NCI-H748 (cell line): ENCODE data around the gene EIF1AX.
"Not testable (repeated sequence)": the region's sequence is repeated elsewhere in the genome, so short reads cannot be mapped to it uniquely, and the experiment has no call there.

Experiments used
- DNase-seq: peaks from one replicate; lab custom pipeline; 2025; ENCODE audit not compliant: unreplicated experiment; lab: John Stamatoyannopoulos, UW

EIF1AX gene

GRCh38 chrX:20141281-20142220 lies at the start of gene EIF1AX:
TSS of gene EIF1AX (minus strand) at chrX:20141838. CDS start at chrX:20141640, 198 bp downstream.
- peak; percentile 97 for DNase-seq

DNA sequence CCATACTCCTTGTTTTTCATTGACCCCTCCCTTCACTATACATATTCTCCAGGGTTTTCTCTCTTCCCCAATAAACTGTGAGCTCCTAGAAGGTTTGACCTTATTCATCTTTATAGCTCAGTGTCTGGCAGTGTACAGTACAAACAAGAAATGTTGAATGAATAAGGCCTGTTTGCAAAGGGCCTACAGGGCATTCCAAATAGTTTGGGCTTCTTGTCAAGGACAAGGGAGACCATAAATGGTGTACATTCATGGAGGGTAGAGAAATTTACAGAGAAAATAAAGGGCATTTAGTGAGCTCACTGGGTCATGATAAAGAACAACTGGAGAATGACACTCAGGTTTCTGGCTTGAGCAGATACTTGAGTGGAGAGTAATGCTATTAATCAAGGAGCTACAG lies 47.5 kb upstream of the EIF1AX start:
- DNase-seq, result no peak

GRCh38 chrX:20181598-20182329 lies 40.1 kb upstream of the EIF1AX start:
- no peak for DNase-seq

DNA sequence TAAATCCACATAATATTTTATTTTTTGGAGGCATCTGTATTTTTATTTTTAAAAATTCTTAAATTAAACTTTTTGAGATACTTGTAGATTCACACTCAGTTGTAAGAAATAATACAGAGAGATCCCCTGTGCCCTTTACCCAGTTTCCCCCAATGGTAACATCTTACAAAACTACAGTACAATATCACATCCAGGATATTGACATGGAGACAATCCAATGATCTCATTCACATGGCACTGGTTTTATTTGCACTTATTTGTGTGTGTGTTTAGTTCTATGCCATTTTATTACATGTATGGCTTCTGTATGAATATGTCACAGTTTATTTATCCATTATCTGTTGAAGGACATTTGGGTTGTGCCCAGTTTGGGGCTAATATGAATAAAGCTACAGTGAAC lies 35.5 kb upstream of the EIF1AX start:
- no peak for DNase-seq

DNA sequence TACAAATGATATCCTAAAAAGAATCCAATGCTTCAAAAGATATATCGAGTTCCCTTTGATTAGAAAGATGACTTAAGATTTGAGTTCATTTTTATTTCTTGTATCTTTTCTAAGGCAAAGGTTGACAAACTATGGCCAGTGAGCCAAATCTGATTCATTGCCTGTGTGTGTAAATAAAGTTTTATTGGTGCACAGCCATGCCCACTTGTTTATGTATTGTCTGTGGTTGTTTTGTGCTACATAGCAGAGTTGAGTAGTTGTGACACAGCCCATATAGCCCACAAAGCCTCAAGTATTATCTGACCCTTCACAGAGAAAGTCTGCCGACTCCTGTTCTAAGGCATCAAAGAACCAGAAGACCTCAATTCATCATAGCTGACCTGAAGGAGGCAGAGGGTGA lies 32.2 kb upstream of the EIF1AX start:
- no peak for DNase-seq

DNA sequence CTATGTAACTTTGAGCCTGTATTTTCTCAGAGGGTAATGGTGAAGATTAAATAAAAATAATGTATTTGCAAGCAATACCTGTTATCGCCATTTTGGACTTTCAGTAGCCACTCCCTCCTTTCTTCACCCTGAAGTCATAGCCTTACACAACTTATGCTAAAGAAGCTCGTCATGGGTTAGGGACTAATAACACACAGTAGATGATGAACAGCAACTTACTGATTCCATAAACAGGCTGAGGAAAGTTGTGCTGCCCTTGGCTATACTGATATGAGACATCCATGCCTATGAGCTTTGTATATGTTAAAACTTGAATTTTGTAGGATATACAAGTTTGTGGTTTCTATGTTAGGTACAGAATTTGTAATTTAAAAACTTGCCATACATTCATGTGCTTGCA lies 31.7 kb upstream of the EIF1AX start:
- no peak for DNase-seq

DNA sequence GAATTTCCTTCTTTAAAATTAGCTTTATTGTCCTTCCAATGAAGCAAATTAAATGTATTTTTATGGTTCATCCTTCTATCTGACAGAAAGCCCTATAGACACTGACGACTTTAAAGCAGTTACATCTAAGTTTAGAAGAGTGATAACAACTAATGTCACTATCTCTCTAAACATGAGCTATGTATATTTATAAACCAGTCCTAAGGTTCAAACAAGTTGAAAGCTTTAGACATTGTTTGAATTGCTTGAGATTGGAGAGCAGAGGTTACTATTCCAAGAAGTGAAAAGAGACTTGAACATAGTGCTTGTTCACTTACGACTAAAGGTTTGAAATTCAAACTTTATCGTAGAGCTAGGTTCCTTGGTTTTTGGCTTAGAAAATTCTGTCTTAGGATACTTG lies 30.2 kb upstream of the EIF1AX start:
- no peak for DNase-seq

GRCh38 chrX:20162516-20162915 lies 20.9 kb upstream of the EIF1AX start:
- DNase-seq, result not testable (repeated sequence)

GRCh38 chrX:20159797-20160385 lies 18.3 kb upstream of the EIF1AX start:
- no peak for DNase-seq

GRCh38 chrX:20151689-20152088 lies 10.1 kb upstream of the EIF1AX start:
- no peak for DNase-seq

DNA sequence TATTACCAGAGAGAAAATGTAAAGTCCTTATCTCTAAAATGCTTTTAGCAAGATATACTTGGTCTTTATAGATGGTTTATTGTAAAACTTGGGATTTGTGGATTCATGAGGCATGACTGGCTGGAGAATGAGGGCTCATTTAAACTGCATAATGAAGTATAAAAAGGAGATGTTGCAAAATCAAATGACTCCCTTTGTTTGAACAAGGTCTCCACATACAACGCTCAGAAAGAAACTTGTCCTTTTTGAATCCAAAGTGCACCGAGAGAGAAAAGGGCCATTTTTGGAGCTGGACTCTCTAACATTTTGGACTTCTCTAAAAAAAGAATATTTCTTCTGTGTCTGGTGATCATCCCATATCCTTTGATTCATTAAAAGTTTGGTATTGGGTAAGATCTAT lies 7.7 kb upstream of the EIF1AX start:
- DNase-seq, result no peak

- no peak for DNase-seq
These were observed 5.9 kb upstream of the EIF1AX start for GRCh38 chrX:20147561-20147960.

- no peak for DNase-seq
These were observed 2.9 kb upstream of the EIF1AX start for GRCh38 chrX:20144491-20144890.

- DNase-seq, result peak; percentile 3
These were observed 1.9 kb upstream of the EIF1AX start for GRCh38 chrX:20143561-20143960.

DNA sequence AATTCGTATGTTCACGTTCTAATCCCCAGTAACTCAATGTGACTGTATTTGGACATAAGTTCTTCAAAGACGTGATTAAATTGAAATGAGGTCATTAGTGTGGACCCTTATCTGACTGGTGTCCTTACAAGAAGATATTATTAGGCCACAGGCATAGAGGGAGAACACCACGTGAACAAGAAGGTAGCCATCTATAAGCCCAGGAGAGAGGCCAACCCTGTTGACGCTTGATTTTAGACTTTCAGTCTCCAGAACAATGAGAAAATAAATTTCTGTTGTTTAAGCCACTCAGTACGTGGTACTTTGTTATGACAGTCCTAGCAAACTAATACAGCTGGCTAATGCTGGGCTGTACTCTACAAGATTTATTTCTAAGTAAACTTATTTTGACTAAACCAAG lies 1.5 kb upstream of the EIF1AX start:
- no peak for DNase-seq

GRCh38 chrX:20140420-20140819 lies 1.2 kb downstream of the EIF1AX start:
- DNase-seq, result no peak

DNA sequence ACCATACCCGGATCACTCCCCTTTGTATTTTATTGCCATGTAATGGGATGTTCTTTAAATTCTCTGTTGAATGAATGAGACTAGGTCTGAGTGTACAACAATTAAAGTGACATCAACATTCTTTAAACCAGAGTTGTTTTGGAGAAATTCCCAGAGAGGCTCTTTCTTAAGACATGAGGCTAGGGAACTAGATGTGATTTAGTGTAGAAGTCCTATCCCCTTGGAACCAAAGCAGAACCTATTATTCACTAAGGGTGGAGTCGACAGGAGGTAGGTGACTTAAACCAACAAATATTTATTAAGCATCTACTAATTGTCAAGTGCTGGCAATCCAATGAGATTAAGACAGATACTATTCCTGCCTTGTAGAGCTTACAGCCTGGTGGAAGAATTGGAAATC lies 1.7 kb downstream of the EIF1AX start:
- DNase-seq, result no peak

- no peak for DNase-seq
These were observed 5.7 kb downstream of the EIF1AX start for GRCh38 chrX:20135944-20136343.

- no peak for DNase-seq
These were observed 9.0 kb downstream of the EIF1AX start for GRCh38 chrX:20132666-20133065.

DNA sequence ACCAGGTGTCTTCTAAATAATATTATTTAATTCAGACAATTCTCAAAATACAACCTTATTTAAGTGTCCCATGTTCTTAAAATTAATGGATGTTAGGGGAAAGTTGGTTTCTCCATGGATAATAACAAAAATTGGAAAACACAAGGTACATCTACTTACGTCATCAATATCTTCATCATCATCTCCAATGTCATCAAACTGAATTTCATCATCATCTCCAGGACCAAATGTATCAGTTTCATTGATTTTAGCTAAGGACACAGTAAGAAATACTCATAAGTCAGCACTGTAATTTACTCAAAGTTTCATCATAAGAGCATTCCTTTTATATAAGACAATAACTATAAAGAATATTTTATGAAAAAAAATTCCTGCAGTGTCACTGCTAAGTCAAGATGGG lies 11.3 kb downstream of the EIF1AX start:
- no peak for DNase-seq

DNA sequence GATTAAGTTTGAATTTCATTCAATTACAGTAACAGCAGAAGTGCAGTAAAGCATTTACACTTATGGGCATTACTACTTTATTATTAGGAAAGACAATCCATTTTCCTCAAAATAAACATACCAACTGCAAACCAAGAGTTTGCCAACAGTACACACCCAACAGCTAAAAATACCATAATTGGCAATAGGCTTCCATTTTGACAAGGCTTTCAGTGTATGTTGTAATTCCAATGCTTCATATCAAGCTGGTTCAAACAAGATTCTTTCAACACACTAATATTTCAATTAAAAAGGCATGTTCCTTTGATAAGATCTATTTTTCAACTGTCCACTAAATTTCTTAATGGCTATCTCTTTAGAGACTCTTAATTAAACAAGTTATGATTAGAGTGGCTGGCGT lies 12.1 kb downstream of the EIF1AX start:
- no peak for DNase-seq

DNA sequence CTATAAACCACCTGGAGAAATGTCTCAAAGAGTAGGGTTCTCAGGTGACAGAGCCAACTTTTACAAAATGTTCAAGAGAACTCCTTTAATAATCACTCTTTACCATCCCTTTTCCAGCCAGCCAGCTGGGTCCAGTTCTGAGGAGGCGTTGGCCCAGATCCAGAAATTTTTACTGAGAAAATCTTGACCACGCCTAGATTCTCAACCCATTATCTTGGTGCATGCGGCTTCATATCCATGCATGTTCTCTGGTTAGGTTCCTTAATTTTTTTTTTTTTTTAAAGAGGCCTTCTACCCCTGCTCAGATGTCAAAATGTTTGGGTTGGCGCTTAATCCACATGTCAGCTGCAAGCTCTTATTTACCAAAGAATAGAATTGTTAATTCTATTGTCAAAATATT lies 13.0 kb downstream of the EIF1AX start:
- DNase-seq, result no peak
